ENCODE results near the gene C4orf50. TPM values are rescaled to one million over a fixed set of nuclear protein-coding genes. Genes with fewer than 3 reads are reported as not detected.

C4orf50 gene
- total RNA-seq, 1 experiment from 2014 or later: 0.17 TPM

DNA sequence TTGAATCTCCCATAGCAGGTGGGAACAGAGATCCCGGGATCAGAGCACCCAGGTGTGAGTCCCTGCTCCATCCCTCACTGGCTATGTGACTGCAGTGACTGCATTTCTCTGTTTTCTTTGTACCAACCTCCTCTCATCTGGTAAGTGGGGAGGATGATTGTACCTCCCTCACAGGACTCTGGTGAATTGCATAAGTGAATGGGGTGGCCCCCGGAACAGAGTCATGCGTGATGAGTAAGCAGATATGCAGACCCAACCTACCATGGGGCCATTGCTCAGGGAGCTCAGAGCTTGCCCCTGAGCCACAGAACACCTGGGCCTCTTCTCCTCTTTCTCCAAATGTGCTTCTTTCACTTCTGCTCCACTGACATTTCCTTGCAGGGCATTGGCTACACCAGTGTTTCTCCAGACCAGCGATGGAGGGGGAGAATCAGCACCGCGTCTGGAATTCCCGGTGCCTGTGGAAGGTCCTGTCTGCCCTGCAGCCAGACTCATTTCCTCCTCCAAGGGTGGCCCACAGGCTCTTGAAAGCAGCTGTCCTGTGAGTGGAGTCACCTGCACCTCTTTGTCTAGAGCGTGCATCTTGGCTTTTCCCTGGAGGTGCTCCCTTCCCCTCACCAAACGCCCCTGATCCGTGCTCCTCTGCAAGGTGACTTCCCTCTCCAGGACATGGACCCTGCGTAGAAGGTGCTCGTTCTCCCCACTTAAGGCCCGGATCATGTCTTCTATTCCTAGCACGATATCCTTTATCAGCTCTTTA, 30.0 kb downstream of the C4orf50 start:
- no CpG with 5 or more reads among the region's 14 CpGs for WGBS (ENCODE audit: extremely low coverage, insufficient read length, low lambda C conversion rate)

More for the DNA sequence above, 30.0 kb downstream of the C4orf50 start:
- H4K91ac ChIP-seq (ENCODE audit: insufficient read length, low read depth, low read length): no peak overlapping the region
- H3K4me1 ChIP-seq (ENCODE audit: insufficient read depth, low read length): no peaks in the 10 kb centered on the region
- no peak overlapping the region for H2BK15ac ChIP-seq (ENCODE audit: low read depth, low read length)
- Mint-ChIP-seq H3K36me3 (ENCODE audit: insufficient read depth in 1 of 3, low read depth in 3 of 3) (peaks cover 1 to 17% (median 12%) of the 10 kb centered on the region in 3 experiments; a peak in 6 of 7 replicates), H3K27me3 (ENCODE audit: low read depth) (peaks cover 51% of the 10 kb centered on the region), H3K9me3 (peaks cover 19 to 21% of the 10 kb centered on the region in 2 experiments), H3K4me1 (no peaks in the 10 kb centered on the region), H3K4me3 (no peak overlapping the region), H3K27ac (no peak overlapping the region)
- H2BK12ac ChIP-seq (ENCODE audit: insufficient read length, low read depth, low read length): no peak overlapping the region
- no peaks in the 10 kb centered on the region for H4K20me1 ChIP-seq (ENCODE audit: control insufficient read depth, insufficient read depth, insufficient read length)
- no peak overlapping the region for H3K4me2 ChIP-seq (ENCODE audit: insufficient read depth, insufficient read length, low read length)
- no peaks in the 10 kb centered on the region; the same call in 1 of the 2 replicates for H3K27me3 ChIP-seq (ENCODE audit: insufficient read depth, low read length)
- H4K5ac ChIP-seq (ENCODE audit: insufficient read length, low read depth, low read length): no peak overlapping the region
- H3K23ac ChIP-seq (ENCODE audit: insufficient read length, low read depth, low read length): no peak overlapping the region
- H3K27ac ChIP-seq (ENCODE audit: insufficient read length, low read depth, low read length): no peak overlapping the region
- no peak overlapping the region for H3K14ac ChIP-seq (ENCODE audit: insufficient read depth, low read length)
- H3K4ac ChIP-seq (ENCODE audit: low read depth, low read length): no peak overlapping the region
- no peaks in the 10 kb centered on the region for H3K79me2 ChIP-seq (ENCODE audit: insufficient read depth, low read length)
- H3K9ac ChIP-seq (ENCODE audit: extremely low read depth, insufficient read length, low read length): no peak overlapping the region
- no peaks in the 10 kb centered on the region for H3K79me1 ChIP-seq (ENCODE audit: insufficient read depth, low read depth, low read length, poor library complexity, severe bottlenecking)
- no peak overlapping the region for H4K8ac ChIP-seq (replicated peaks; ENCODE audit: insufficient read length, low read depth, low read length)
- TF ChIP-seq, protein P1, sequence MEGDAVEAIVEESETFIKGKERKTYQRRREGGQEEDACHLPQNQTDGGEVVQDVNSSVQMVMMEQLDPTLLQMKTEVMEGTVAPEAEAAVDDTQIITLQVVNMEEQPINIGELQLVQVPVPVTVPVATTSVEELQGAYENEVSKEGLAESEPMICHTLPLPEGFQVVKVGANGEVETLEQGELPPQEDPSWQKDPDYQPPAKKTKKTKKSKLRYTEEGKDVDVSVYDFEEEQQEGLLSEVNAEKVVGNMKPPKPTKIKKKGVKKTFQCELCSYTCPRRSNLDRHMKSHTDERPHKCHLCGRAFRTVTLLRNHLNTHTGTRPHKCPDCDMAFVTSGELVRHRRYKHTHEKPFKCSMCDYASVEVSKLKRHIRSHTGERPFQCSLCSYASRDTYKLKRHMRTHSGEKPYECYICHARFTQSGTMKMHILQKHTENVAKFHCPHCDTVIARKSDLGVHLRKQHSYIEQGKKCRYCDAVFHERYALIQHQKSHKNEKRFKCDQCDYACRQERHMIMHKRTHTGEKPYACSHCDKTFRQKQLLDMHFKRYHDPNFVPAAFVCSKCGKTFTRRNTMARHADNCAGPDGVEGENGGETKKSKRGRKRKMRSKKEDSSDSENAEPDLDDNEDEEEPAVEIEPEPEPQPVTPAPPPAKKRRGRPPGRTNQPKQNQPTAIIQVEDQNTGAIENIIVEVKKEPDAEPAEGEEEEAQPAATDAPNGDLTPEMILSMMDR (conservative IDR thresholded peaks at IDR 0.05): no peak
- H2BK120ac ChIP-seq (ENCODE audit: low read depth, low read length, poor library complexity, severe bottlenecking): no peak overlapping the region
- no peak overlapping the region for H3K18ac ChIP-seq (ENCODE audit: insufficient read length, low read depth, low read length)
- H3K56ac ChIP-seq (ENCODE audit: insufficient read length, low read depth, low read length): no peak overlapping the region
- no peak overlapping the region for H2AK5ac ChIP-seq (ENCODE audit: insufficient read length, low read length)
- H3T11ph ChIP-seq (ENCODE audit: low read length): no peak overlapping the region
- no peak overlapping the region for H2BK20ac ChIP-seq (ENCODE audit: low read depth, low read length, poor library complexity, severe bottlenecking)
- peaks cover 7% of the 10 kb centered on the region for H3K9me3 ChIP-seq (ENCODE audit: control insufficient read depth, low read depth, low read length)
- no peak overlapping the region for H2BK5ac ChIP-seq (ENCODE audit: insufficient read length, low read length)
- H3K23me2 ChIP-seq (ENCODE audit: insufficient read length, low read depth, low read length, poor library complexity, severe bottlenecking): no peaks in the 10 kb centered on the region
- no peak overlapping the region for H2AFZ ChIP-seq (ENCODE audit: low read length)
- peak; percentile 24 for DNase-seq

All from H9 (cell line).